ENCODE measurements around the gene PLP2. TPM values are rescaled to one million over a fixed set of nuclear protein-coding genes. Genes with fewer than 3 reads are reported as not detected.

Gene PLP2
- total RNA-seq, 1 donor from 2014 or later, result 0.75 TPM

DNA sequence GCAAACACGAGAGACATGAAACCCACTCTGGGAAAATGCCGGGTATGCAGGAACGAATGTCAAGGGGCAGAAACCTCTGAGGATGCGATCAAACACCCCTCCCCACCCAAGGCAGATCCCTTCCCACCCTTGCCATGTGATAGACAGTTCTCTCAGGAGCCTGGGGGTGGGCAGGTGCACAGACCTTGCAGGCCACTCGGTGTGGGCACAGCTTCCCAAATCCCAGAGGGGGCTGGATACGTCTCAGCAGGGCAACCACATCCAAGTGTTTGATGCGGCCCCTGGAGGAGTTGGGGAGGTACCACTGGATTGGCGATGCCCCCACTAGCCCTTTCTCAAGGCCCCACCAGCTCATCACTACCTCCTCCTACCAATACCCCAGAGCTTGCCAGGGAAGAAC is 38.7 kb downstream of the PLP2 start:
- H3K9me3 Mint-ChIP-seq, result peaks cover 8% of the 10 kb centered on the region
- no peaks in the 10 kb centered on the region for H3K4me1 Mint-ChIP-seq

DNA sequence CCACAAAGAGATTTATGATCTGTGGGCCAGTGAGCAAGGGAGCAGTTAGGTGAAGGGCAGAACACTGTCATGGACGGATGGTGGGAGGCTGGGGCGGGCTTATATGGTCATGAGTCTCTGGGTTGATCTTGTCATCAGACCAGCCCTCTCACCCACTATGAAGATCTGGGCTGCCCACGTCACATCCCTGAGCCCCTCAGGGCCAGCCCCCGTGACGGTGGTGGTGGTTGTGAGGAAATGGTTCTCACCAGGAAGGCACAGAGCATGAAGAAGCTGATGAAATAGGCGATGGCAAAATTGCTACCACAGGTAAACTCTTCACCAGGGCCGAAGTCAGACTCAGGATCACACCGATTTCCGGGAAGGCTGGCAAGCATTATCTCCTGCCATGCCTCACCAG is 39.4 kb downstream of the PLP2 start:
- Mint-ChIP-seq H3K27ac (ENCODE audit: unreplicated experiment) (no peak overlapping the region), H3K4me1 (no peaks in the 10 kb centered on the region), H3K9me3 (peaks cover 8% of the 10 kb centered on the region), H3K4me3 (no peak overlapping the region), H3K27me3 (ENCODE audit: low read depth) (peaks cover 7% of the 10 kb centered on the region), H3K36me3 (ENCODE audit: low read depth) (peaks cover 2% of the 10 kb centered on the region)
- no peak for DNase-seq (ENCODE audit: low read depth, low spot score)
- TF ChIP-seq CTCF (conservative IDR thresholded peaks at IDR 0.05), result no peak

More for the DNA sequence above, 38.7 kb downstream of the PLP2 start:
- peaks cover 3% of the 10 kb centered on the region for H3K27me3 Mint-ChIP-seq (ENCODE audit: low read depth)
- peaks cover 2% of the 10 kb centered on the region for H3K36me3 Mint-ChIP-seq (ENCODE audit: low read depth)
- DNase-seq (ENCODE audit: low read depth, low spot score), result no peak
- no peak overlapping the region for H3K4me3 Mint-ChIP-seq
- H3K27ac Mint-ChIP-seq (ENCODE audit: unreplicated experiment), result no peak overlapping the region
- TF ChIP-seq CTCF (conservative IDR thresholded peaks at IDR 0.05), result no peak

DNA sequence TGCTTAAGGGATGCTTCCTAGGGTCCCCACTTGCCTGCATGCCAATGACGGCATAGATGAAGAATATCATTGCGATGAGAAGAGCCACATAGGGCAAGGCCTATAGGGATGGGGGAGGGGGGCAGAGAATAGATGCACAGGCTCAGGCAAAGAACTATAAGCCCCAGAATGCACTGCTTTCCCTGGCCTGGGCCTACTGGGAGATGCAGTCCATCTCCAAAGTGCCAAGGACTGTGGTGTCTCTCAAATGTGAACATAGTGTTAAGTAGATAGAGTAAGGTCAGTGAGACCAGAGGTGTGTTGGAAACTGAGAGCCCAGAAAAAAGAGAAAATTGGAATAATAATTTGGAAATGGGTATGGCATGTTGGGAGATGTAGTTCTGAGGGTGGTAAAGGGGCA is 40.5 kb downstream of the PLP2 start:
- Mint-ChIP-seq H3K9me3 (peaks cover 8% of the 10 kb centered on the region), H3K4me1 (no peaks in the 10 kb centered on the region), H3K36me3 (ENCODE audit: low read depth) (peaks cover 2% of the 10 kb centered on the region), H3K27ac (ENCODE audit: unreplicated experiment) (no peak overlapping the region), H3K4me3 (no peak overlapping the region), H3K27me3 (ENCODE audit: low read depth) (peaks cover 8% of the 10 kb centered on the region)
- DNase-seq (ENCODE audit: low read depth, low spot score), result no peak
- no peak for TF ChIP-seq CTCF (conservative IDR thresholded peaks at IDR 0.05)

DNA sequence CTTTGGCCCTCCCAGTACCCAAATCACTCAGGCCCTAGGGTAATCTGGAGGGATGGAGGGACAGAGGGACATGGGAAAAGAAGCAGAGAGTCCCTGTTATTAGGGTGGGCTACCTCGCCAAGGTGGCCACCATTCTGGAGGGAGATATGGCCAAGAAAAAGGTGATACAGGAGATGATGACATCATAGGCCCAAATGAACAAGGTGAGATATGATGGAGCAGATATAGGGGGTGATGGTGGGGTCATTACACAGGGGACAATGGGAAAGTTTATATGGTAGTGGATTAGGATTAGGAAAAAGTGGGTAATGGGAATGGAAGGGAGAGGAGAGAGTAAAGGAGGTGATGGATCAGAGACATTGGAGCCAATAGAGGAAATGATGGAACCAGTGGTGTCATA is 41.2 kb downstream of the PLP2 start:
- peaks cover 8% of the 10 kb centered on the region for H3K9me3 Mint-ChIP-seq
- H3K4me1 Mint-ChIP-seq, result no peaks in the 10 kb centered on the region

DNA sequence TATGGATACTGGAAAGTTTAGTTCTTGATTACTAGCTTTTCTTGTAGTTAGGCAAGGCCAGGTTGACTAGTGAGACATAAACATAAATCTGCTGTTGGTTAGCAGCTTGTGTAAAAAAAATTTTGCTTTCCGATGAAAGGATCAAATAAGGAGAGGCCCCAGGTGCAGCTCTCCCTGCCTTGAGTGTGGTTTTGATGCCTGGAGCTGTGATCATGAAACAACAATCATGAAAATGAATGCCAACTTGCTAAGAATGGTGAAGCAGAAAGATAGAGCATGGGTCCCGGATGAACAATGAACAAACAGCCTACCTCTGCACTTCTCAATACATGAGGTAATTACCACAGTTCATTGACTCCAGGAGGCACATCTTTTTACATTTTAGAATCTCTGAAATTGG is 42.7 kb downstream of the PLP2 start:
- Mint-ChIP-seq H3K36me3 (ENCODE audit: low read depth) (peaks cover 2% of the 10 kb centered on the region), H3K4me1 (no peaks in the 10 kb centered on the region), H3K27me3 (ENCODE audit: low read depth) (peaks cover 11% of the 10 kb centered on the region), H3K4me3 (no peak overlapping the region), H3K27ac (ENCODE audit: unreplicated experiment) (no peak overlapping the region), H3K9me3 (peaks cover 8% of the 10 kb centered on the region)
- no peak for TF ChIP-seq CTCF (conservative IDR thresholded peaks at IDR 0.05)
- DNase-seq (ENCODE audit: low read depth, low spot score), result no peak

More for the DNA sequence above, 41.2 kb downstream of the PLP2 start:
- H3K36me3 Mint-ChIP-seq (ENCODE audit: low read depth), result peaks cover 2% of the 10 kb centered on the region
- no peak for DNase-seq (ENCODE audit: low read depth, low spot score)
- no peak for TF ChIP-seq CTCF (conservative IDR thresholded peaks at IDR 0.05)
- no peak overlapping the region for H3K4me3 Mint-ChIP-seq
- no peak overlapping the region for H3K27ac Mint-ChIP-seq (ENCODE audit: unreplicated experiment)
- H3K27me3 Mint-ChIP-seq (ENCODE audit: low read depth), result peaks cover 9% of the 10 kb centered on the region
